HG02588 (cell line): ENCODE data around the gene TOP3B.

ENCODE experiments used
- ATAC-seq: cut with Tn5 transposase; IDR thresholded peaks from one replicate; pipeline ENCODE4 v1.9.1; 2021; ENCODE audit warnings: mild to moderate bottlenecking, moderate library complexity; ENCODE audit not compliant: unreplicated experiment

Gene TOP3B

DNA sequence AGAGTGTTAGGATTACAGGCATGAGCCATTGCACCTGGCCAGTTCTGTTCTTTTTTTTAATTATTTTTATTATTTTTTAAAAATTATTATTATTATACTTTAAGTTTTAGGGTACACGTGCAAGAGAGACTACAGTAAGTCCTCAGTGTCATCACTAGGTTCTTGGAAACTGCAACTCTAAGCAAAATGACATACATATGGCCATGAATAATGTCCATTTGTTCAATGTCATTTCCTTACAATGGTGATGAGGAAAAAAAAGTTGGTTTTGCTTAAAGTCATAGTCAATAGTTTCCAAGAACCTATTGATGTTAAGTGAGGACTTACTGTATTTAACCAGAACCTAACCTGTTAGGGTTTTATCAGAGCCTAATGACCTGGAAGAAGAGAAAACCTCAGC is 29.4 kb upstream of the TOP3B start:
- no peak for ATAC-seq

- no peak for ATAC-seq
Observed at GRCh38 chr22:22010358-22010757, 27.8 kb upstream of the TOP3B start.

DNA sequence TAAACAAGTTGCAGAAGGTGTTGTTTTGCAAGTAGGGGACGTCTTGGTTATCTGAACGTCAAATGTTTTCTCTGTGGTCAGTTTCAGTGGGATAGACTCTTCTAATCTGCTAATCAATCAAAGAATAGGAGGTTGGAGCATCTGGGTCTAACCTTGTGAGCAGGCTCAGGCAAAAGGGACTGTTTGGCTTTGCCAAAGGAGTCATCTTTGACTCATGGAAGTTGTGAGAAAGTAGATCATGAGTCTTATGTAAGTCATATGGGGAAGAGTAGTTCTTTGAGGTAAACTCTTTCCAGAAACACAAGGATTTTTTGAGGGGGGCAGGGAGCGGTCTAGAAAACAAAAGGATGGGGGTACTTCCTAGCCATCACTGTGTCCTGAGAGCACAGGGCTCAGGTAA is 27.1 kb upstream of the TOP3B start:
- ATAC-seq = no peak

GRCh38 chr22:22006596-22006990 is 24.0 kb upstream of the TOP3B start:
- ATAC-seq = no peak

DNA sequence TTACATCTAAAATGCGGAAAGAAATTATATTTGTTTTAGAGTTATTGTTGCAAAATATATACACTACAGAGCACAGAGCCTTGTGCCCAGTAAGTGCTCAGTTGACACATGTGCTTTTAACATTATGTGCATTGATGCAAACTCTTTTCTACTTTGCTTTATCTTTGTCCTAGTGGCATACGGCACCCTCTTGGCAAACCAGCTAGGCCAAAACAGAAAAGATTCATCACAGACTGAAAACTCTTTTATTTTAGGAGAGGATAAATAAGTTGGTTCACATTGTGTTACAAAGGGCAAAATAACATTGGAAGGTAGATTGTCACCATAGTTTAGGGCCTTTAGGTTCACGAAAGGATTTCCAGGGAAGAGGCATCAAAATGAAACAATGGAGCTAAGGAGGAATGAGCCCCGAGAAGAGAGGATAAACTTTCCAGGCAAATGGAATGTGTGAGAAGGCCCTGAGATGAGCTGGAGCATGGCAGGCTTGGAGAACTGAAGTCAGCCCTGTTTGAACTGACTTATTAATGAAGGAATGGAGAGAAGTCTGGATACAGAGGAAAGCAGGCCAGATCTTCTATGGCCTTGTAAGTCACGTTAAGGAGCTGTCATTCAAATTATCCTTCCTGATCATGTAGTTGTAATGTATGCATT is 23.5 kb upstream of the TOP3B start:
- ATAC-seq = no peak

DNA sequence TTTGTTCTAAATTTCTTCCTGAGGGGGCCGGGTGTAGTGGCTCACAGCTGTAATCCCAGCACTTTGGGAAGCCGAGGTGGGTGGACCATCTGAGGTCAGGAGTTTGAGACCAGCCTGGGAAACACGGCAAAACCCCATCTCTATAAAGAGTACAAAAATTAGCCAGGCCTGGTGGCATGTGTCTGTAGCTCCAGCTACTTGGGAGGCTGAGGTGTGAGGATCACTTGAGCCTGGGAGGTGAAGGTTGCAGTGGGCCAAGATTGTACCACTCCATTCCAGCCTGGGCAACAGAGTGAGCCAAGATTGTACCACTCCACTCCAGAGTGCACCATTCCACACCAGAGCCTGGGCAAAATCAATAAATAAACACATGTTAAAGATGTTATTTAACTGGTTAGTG is 20.6 kb upstream of the TOP3B start:
- ATAC-seq = no peak

- ATAC-seq = no peak
Observed at GRCh38 chr22:22002526-22003055, 20.0 kb upstream of the TOP3B start.

DNA sequence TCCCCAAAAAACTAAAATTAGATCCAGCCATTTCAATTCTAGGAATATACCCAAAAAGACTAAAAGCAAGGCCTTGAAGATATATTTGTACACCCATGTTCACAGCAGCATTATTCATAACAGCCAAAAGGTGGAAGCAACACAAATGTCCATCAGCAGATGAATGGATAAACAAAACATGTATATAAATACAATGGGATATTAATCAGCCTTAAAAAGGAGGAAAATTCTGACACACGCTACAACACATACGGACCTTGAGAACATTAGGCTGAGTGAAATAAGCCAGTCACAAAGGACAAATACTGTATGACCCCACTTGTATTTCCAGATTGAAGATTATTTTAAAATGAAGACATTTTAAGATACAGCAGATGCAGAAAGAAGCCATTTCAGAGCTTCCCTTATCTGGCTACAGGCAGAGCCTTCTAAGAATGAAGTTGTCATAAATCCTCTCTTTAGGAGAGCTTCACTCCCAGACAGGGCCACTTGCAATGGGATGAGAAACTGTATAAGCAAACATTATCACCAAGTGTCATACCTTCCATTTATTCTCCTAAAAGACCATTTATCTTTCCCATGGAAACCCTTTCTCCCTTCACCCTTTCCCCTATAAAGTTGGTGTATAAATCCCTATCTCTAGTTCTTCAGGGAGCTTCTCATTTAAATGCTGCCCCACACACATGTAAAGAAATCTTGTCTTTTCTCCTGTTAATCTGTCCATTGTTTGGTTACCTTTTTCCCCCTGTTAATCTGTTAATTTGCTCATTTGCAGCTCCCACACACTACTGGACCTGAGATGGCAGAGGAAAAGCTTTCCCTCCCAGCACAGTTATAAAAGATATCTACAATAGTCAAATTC is 19.3 kb upstream of the TOP3B start:
- ATAC-seq = no peak

- no peak for ATAC-seq
Observed at GRCh38 chr22:21998595-21999247, 16.1 kb upstream of the TOP3B start.

GRCh38 chr22:21996175-21996720 is 13.7 kb upstream of the TOP3B start:
- ATAC-seq = no peak

GRCh38 chr22:21995660-21996059 is 13.1 kb upstream of the TOP3B start:
- ATAC-seq = no peak

GRCh38 chr22:21994881-21995444 is 12.4 kb upstream of the TOP3B start:
- no peak for ATAC-seq

DNA sequence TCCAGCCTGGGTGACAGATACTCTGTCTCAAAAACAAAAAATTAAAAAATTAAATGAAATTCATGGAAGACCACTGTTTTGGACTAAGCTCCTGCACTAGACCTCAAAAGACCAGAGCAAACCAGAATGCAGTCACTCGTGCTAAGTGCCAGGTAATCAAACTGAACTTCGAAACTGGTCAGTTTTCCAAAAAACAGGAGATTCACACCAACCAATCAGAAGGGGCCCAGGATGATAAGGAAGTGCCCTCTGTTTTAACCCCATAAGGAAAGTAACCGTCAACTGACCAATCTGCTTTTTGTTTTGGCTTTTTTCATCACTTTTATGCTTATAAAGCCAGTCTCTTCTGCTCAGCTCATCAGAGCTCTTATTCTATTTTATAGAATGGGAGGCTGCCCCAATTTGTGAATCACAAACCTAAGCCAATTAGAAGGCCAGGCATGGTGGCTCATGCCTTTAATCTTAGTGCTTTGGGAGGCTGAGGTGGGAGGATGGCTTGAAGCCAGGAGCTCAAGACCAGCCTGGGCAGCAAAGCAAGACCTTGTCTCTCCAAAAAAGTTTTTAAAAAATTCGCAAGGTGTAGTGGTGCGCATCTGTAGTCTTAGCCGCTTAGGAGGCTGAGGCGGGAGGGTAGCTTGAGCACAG is 10.1 kb upstream of the TOP3B start:
- no peak for ATAC-seq

GRCh38 chr22:21991774-21992173 is 9.2 kb upstream of the TOP3B start:
- no peak for ATAC-seq

DNA sequence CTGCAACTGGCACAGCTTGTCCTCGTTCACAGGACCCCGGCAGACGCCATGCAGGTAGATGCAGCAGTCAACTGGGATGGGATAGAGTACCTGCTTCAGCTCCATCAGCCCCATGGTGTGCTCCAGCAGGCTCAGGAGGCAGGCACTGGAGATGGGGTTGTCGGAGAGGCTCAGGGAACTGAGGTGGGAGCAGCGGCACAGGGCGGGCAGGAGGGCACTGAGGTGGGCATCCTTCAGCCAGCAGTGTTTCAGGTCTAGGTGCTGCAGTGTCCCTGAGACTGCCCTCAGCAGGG is 8.7 kb upstream of the TOP3B start:
- ATAC-seq = no peak

GRCh38 chr22:21990445-21991303 is 8.1 kb upstream of the TOP3B start:
- no peak for ATAC-seq

DNA sequence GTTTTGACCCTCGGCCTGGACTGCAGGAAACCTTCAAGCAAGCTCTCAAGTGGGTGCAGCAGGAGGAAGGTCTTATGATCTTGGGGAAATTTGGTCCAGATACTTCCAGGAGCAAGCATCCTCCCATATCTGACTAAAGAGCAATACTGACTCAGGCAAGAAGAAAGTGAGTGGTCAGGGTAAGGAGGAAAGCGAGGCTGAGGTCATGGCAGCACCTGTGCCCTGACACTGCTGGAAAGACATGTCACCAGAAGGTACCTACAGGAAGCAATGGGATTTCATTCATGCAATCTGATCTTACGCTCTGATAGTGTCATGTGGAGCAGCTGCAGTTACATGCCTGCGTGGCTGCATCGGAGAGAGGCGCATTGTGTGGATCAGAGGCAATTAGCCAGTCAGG is 6.5 kb upstream of the TOP3B start:
- ATAC-seq = no peak

GRCh38 chr22:21985214-21985613 is 2.6 kb upstream of the TOP3B start:
- no peak for ATAC-seq

DNA sequence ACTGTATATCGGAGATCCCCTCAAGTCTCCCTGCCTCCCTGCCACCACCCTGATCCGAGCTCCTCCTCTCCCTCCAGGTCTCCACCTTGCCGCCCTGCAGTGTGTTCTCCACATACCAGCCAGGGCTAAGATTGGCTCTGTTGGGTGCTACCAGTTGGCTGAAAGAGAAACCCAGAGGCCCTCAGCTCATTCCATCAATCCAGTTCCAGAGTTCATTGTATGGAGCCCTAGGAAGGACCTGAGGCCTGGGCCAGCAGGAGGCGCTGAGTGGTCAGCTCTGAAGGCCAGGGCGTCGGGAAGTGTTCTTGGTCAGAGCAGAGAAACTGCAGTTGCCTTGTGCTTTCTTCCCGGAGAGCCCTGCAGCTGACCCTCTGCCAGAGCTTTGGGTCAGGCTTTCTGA is 2.2 kb upstream of the TOP3B start:
- ATAC-seq = no peak

DNA sequence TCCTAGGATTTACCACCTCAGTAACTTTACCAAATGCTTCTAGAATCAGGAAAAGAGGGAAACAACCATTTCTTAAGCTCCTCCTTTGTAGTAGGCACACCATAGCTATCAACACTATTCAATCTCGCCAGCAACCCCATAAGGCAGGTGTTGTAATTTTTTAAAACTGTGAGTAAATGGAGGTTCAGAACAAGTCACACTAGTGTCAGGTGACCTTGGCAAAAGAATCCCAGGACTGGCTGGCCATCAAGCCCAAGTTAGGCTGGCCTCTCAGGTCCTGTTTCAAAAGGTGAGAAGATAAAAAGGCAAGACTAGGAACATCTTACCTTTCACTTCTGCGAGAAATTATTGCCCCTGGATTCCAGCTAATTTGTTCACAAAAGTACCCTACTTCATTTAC is 713 bp downstream of the TOP3B start:
- ATAC-seq = no peak
